WI38 (cell line): ENCODE data around the gene MUC16.

ENCODE experiments used
- H3K4me3 ChIP-seq: 2 replicates; pipeline ENCODE4 v1.5.1; 2011; ENCODE audit warnings: low read depth, mild to moderate bottlenecking, control low read depth, low read length
- CTCF ChIP-seq: IDR thresholded peaks from 2 replicates; pipeline ENCODE4 v1.5.1; 2012; ENCODE audit warnings: low read depth, mild to moderate bottlenecking, control low read depth, low read length

Gene MUC16

GRCh38 chr19:9032136-9032631 is 22.0 kb upstream of the MUC16 start:
- no peak overlapping the region for H3K4me3 ChIP-seq
- TF ChIP-seq CTCF: no peak

DNA sequence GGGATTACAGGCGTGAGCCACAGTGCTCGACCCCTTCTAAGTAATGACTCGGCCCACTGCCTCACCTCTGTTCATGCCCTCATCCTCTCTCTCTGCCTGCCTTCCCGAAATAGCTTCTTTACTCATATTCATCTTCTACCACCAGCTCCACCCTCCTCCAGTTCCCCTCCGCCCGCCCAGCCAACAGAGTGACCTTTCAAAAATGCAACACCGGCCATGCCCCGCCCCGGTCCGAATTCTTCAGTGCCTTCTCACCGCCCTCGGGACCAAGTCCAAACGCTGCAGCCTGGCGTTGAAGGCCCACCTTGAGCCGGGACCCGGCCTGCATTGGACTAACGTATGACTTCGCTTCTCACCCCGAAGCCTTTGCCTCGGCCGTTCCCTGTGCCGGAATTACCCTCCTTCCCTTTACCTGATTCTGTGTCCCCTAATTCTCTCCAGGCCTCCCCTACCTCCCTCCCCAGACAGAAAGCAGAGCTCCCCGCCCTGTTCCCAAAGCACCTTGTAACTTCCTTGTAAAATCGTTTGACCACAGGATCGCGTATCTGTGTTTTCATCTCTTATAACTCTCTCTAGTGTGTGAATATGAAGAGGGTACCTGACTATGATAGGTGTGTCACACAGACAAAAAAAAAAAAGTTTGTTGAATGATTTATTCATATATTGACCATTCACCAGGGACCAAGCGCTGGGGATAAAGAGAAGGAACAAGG is 8.1 kb upstream of the MUC16 start:
- no peak for TF ChIP-seq CTCF
- H3K4me3 ChIP-seq: no peak overlapping the region

GRCh38 chr19:9014803-9015202 is 4.6 kb upstream of the MUC16 start:
- TF ChIP-seq CTCF: no peak
- no peak overlapping the region for H3K4me3 ChIP-seq

DNA sequence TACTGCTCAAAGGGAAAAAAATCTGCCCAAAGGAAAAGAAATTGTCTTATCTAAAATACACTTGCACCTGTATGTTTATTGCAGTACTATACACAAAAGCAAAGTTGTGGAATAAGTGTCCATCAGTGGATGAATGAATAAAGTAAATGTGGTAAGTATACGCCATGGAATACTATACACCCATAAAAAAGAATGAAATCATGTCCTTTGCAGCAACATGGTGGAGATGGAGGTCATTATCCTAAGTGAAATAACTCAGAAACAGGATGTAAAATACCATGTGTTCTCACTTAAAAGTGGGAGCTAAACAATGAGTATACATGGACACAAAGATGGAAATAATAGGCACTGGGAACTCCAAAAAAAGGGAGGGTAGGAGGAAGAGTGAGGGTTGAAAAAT is 3.8 kb upstream of the MUC16 start:
- TF ChIP-seq CTCF: no peak

GRCh38 chr19:9011875-9012274 is 1.7 kb upstream of the MUC16 start:
- TF ChIP-seq CTCF: no peak
- no peak overlapping the region for H3K4me3 ChIP-seq

More for the DNA sequence above, 3.8 kb upstream of the MUC16 start:
- H3K4me3 ChIP-seq: no peak overlapping the region

DNA sequence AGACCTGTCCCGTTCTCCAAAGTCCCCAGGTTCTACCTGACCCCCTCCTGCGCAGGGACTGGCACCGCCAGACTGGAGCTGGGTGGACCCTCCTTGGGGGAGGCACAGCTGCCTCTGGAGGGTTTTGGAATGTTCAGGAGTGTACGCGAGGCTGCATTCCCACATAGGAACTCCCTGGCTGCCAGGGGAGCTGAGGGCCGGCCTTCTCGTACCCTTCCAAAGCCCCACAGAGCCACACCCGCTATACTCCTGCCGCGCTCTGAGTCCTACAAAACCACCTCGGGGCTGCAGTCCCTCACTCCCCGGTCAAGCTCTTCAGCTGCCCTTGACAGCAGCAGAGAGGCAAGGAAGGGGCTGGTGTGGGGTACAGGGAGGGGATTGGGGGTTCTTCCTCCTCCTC is 484 bp upstream of the MUC16 start:
- no peak for TF ChIP-seq CTCF
- H3K4me3 ChIP-seq: no peak overlapping the region

DNA sequence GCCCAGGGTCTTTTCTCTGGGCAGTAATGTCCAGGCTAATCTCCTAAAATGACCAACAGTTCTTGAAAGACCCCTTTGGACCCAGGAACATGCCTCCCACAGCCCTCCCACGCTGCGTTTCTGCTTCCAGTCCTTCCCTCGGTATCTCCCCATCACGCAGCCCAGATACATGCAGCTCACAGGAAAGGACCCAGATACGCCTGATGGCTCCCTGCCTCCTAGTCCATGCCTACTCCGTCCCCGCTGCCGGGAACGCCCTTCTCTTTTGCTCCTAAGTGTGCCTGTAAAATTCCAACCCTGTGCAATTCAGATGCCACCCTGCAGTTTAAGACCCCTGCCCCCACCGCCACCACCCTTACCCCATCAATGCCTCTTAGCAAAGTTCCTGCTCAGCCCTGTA is 778 bp downstream of the MUC16 start:
- no peak for TF ChIP-seq CTCF
- H3K4me3 ChIP-seq: no peak overlapping the region
